DND-41 (cell line): ENCODE data around the gene OTUD7B.

Source experiments
- ATAC-seq: fragments of 200-7000 bp; cut with Tn5 transposase; 3 replicates; pipeline ENCODE4 v1.9.1; 2021; ENCODE audit warnings: low read depth; ENCODE audit not compliant: insufficient read depth
- DNase-seq: peaks from one replicate; pipeline ENCODE4 v3.0.0-alpha.2; 2020
- H2AFZ ChIP-seq: 2 replicates; pipeline ENCODE4 v1.6.0; 2012; ENCODE audit warnings: low read depth, low read length
- H3K27ac ChIP-seq: 2 replicates; pipeline ENCODE4 v1.5.1; 2012; ENCODE audit warnings: low read length, inconsistent platforms
- H3K27me3 ChIP-seq: fragments of 200-600 bp; sonication (generic); 2 replicates; pipeline ENCODE4 v1.6.0; 2012; ENCODE audit warnings: low read length, mild to moderate bottlenecking, inconsistent platforms; ENCODE audit not compliant: insufficient read depth, poor library complexity
- H3K36me3 ChIP-seq: 2 replicates; pipeline ENCODE4 v1.5.1; 2012; ENCODE audit warnings: low read length, inconsistent platforms; ENCODE audit not compliant: insufficient read depth
- H3K4me1 ChIP-seq: 2 replicates; pipeline ENCODE4 v1.5.1; 2012; ENCODE audit warnings: mild to moderate bottlenecking, low read length; ENCODE audit not compliant: insufficient read depth
- H3K4me2 ChIP-seq: 2 replicates; pipeline ENCODE4 v1.6.0; 2012; ENCODE audit warnings: mild to moderate bottlenecking, moderate library complexity, low read length, inconsistent platforms; ENCODE audit not compliant: insufficient read depth
- H3K4me3 ChIP-seq, 2 experiments: fragments of 200-600 bp in 1 of 2; shearing (Covaris generic) in 1 of 2; 2 replicates each; pipeline ENCODE4 v1.5.1; 2012 to 2016; ENCODE audit warnings: inconsistent platforms in 2 of 2, low read length in 2 of 2, mild to moderate bottlenecking in 2 of 2, low read depth in 1 of 2, moderate library complexity in 1 of 2
- H3K79me2 ChIP-seq: 2 replicates; pipeline ENCODE4 v1.6.0; 2012; ENCODE audit warnings: low read length, inconsistent platforms; ENCODE audit not compliant: insufficient read depth
- H3K9ac ChIP-seq: 2 replicates; pipeline ENCODE4 v1.6.0; 2012; ENCODE audit warnings: low read depth, mild to moderate bottlenecking, inconsistent platforms, low read length, moderate library complexity
- H3K9me3 ChIP-seq: 2 replicates; pipeline ENCODE4 v1.5.1; 2012; ENCODE audit warnings: low read length, moderate library complexity, mild to moderate bottlenecking, inconsistent platforms; ENCODE audit not compliant: insufficient read depth, severe bottlenecking
- H4K20me1 ChIP-seq: 2 replicates; pipeline ENCODE4 v1.6.0; 2012; ENCODE audit warnings: low read length; ENCODE audit not compliant: insufficient read depth
- EZH2 ChIP-seq: IDR thresholded peaks from 3 replicates; pipeline ENCODE4 v1.6.1; 2012; ENCODE audit warnings: borderline replicate concordance, low read depth, mild to moderate bottlenecking, moderate library complexity, low read length, inconsistent platforms; ENCODE audit not compliant: severe bottlenecking
- TF ChIP-seq, protein P1 (sequence below): IDR thresholded peaks from 2 replicates; pipeline ENCODE4 v1.5.1; 2012; ENCODE audit warnings: borderline replicate concordance, low read length, moderate library complexity, mild to moderate bottlenecking; ENCODE audit not compliant: poor library complexity, severe bottlenecking; ENCODE audit errors: extremely low read depth

The OTUD7B gene

DNA sequence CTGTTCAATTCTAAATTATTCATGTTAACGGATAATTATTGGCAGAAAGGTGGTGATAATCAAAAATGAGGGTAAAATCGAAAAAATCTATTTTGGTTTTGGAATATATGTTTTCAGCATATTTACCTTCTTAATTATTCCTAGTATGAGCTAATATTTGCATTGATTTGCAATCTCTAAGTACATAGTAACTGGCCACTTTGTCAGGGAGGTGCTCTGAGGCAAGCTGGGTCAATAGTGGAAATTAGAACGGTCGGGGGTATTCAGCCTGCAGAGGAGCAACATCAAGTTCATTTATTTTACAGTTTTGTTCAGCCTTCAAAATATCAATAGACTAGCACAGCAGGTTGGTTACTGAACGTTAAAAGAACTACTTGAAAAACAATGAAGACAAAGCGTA is 1.8 kb downstream of the OTUD7B start:
- H3K4me1 ChIP-seq: no peaks in the 10 kb centered on the region
- no peaks in the 10 kb centered on the region for H3K27me3 ChIP-seq
- H4K20me1 ChIP-seq: no peaks in the 10 kb centered on the region
- no peak overlapping the region for H3K4me2 ChIP-seq
- H3K27ac ChIP-seq: no peak overlapping the region
- no peaks in the 10 kb centered on the region for H3K36me3 ChIP-seq
- TF ChIP-seq, protein P1, sequence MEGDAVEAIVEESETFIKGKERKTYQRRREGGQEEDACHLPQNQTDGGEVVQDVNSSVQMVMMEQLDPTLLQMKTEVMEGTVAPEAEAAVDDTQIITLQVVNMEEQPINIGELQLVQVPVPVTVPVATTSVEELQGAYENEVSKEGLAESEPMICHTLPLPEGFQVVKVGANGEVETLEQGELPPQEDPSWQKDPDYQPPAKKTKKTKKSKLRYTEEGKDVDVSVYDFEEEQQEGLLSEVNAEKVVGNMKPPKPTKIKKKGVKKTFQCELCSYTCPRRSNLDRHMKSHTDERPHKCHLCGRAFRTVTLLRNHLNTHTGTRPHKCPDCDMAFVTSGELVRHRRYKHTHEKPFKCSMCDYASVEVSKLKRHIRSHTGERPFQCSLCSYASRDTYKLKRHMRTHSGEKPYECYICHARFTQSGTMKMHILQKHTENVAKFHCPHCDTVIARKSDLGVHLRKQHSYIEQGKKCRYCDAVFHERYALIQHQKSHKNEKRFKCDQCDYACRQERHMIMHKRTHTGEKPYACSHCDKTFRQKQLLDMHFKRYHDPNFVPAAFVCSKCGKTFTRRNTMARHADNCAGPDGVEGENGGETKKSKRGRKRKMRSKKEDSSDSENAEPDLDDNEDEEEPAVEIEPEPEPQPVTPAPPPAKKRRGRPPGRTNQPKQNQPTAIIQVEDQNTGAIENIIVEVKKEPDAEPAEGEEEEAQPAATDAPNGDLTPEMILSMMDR: no peak
- no peak for TF ChIP-seq EZH2
- no peak overlapping the region for H2AFZ ChIP-seq
- no peak overlapping the region for H3K4me3 ChIP-seq
- ATAC-seq (no peak), DNase-seq (no peak)
- no peaks in the 10 kb centered on the region for H3K9me3 ChIP-seq
- H3K9ac ChIP-seq: no peak overlapping the region
- no peaks in the 10 kb centered on the region for H3K79me2 ChIP-seq

DNA sequence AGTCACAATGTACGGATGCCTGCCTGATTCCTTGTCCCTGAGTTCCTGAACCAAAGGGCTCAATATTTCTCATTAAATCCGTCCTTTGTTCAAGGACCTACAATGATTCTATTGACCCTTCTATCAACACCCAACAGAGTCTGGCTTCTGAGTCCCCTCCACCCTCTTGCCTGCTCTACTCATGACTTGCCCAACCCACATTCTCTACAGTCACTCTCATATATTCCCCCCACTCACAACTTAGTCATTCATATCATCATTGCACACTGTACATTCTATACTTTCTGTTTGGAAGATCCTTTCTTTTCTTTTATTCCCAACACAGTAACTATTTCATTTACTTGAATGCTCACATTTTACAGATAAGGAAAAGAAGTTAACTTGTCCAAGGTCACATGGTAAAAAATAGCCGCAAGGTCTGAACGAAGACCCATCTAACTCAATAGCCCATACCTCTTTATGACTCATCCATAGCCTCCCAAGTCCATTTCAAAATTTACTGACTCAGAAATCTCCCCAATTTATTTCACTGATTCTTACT is 3.6 kb downstream of the OTUD7B start:
- Histone ChIP-seq H3K4me3 (no peak overlapping the region), H3K27me3 (no peaks in the 10 kb centered on the region), H3K4me2 (no peak overlapping the region), H2AFZ (no peak overlapping the region), H3K9me3 (no peaks in the 10 kb centered on the region), H3K4me1 (no peaks in the 10 kb centered on the region), H3K27ac (no peak overlapping the region), H4K20me1 (no peaks in the 10 kb centered on the region), H3K79me2 (no peaks in the 10 kb centered on the region), H3K9ac (no peak overlapping the region), H3K36me3 (no peaks in the 10 kb centered on the region)
- TF ChIP-seq EZH2: no peak
- TF ChIP-seq, protein P1: no peak
- DNase-seq (no peak), ATAC-seq (no peak)

DNA sequence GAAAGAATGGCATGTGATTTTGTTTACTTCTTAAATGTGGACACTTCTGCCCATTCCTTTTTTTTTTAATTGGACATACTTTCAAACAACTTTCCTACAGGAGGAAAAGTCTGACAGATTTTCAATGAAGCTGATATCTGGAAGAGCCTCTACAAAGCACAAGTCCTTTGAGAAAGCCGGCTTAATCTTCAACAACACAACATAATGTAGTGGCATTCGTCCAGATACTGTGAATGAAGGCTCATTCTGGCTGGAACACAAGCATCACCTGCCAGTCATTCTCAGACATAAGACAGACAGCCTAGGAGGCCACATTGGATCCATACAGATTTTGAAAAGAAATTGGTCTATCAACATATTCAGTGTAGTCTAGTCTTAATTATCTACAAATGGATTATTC is 4.9 kb downstream of the OTUD7B start:
- H3K36me3 ChIP-seq: no peaks in the 10 kb centered on the region
- no peak overlapping the region for H3K4me3 ChIP-seq
- TF ChIP-seq EZH2: no peak
- TF ChIP-seq, protein P1: no peak
- no peak overlapping the region for H3K4me2 ChIP-seq
- ATAC-seq (no peak), DNase-seq (no peak)
- no peak overlapping the region for H3K27ac ChIP-seq
- no peaks in the 10 kb centered on the region for H3K27me3 ChIP-seq
- no peaks in the 10 kb centered on the region for H3K4me1 ChIP-seq
- no peaks in the 10 kb centered on the region for H3K9me3 ChIP-seq
- no peak overlapping the region for H2AFZ ChIP-seq
- H4K20me1 ChIP-seq: no peaks in the 10 kb centered on the region
- H3K79me2 ChIP-seq: no peaks in the 10 kb centered on the region
- no peak overlapping the region for H3K9ac ChIP-seq

DNA sequence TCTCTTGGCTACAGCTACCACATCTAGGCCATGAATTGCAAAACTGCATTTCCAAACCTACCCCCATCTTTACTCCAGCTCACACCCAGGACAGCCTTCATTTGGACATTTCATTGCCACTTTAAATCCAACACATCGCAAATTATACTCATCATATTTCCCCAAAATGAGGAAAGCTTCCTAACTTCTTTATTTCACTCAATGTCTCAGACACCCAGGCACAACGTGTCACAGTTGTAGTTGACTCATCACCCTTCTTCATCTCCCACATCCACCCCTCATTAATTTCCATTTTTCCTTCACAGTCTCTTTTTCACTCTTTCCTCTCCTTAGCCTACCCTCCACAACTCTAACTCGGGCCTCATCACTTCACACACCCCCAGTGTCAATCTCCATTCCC is 6.7 kb downstream of the OTUD7B start:
- no peak overlapping the region for H3K4me3 ChIP-seq
- no peaks in the 10 kb centered on the region for H3K79me2 ChIP-seq
- H3K36me3 ChIP-seq: no peaks in the 10 kb centered on the region
- no peaks in the 10 kb centered on the region for H3K27me3 ChIP-seq
- H2AFZ ChIP-seq: no peak overlapping the region
- no peak overlapping the region for H3K4me2 ChIP-seq
- no peak for DNase-seq
- no peaks in the 10 kb centered on the region for H3K4me1 ChIP-seq
- no peak for ATAC-seq
- TF ChIP-seq, protein P1: no peak
- no peak for TF ChIP-seq EZH2
- no peak overlapping the region for H3K9ac ChIP-seq
- H4K20me1 ChIP-seq: no peaks in the 10 kb centered on the region
- no peak overlapping the region for H3K27ac ChIP-seq
- no peaks in the 10 kb centered on the region for H3K9me3 ChIP-seq
